Uterus (tissue), 2 donors: ENCODE results near the gene MVK.

Source experiments
- CTCF ChIP-seq, 4 experiments: fragments of 200-600 bp in 2 of 4; fragments of 450-650 bp in 2 of 4; sonication (generic) in 2 of 4; IDR thresholded peaks; one replicate each; pipeline ENCODE4 v1.5.1; 2016 to 2019; ENCODE audit warnings: antibody characterized with exemption in 4 of 4, mild to moderate bottlenecking in 2 of 4, moderate library complexity in 1 of 4
- POLR2A ChIP-seq, 2 donors: fragments of 450-650 bp; IDR thresholded peaks; one replicate each; pipeline ENCODE4 v1.6.1; 2016; ENCODE audit warnings: antibody characterized with exemption in 2 of 2, mild to moderate bottlenecking in 1 of 2, moderate library complexity in 1 of 2

- TF ChIP-seq CTCF (IDR thresholded peaks at IDR 0.05) = no peak
- TF ChIP-seq POLR2A (IDR thresholded peaks at IDR 0.05) = no peak
Observed at GRCh38 chr12:109545826-109546225, 27.8 kb upstream of the MVK start.
